VCaP (cell line): ENCODE results near the gene GRIK4.

Experiments used
- H3K27ac ChIP-seq: fragments of 450-650 bp; 2 replicates; pipeline ENCODE4 v1.5.1; 2017
- TF ChIP-seq, protein P1 (sequence below): fragments of 450-650 bp; conservative IDR thresholded peaks from 2 replicates; pipeline ENCODE4 v1.5.1; 2017; ENCODE audit warnings: mild to moderate bottlenecking, moderate library complexity

Gene GRIK4

DNA sequence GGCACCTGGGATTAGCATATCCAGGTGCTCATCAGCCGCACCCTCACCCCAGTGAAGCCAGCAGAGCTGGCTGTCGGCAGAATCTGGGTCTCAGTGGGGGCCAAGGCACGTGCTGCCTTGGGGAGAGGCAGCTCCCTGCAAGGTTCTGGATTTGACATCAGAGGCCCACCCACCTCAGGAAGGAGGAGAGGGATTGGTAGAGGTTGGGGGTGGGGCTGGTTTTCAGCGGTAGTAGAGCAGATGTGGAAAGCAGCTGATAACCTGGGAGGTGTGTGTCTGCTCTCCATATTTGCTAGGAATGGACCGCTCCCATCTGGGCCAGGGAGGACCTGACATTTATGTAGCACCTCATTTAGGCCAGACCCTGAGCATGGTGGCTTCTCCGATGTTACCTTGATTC is 147.5 kb downstream of the GRIK4 start:
- TF ChIP-seq, protein P1, sequence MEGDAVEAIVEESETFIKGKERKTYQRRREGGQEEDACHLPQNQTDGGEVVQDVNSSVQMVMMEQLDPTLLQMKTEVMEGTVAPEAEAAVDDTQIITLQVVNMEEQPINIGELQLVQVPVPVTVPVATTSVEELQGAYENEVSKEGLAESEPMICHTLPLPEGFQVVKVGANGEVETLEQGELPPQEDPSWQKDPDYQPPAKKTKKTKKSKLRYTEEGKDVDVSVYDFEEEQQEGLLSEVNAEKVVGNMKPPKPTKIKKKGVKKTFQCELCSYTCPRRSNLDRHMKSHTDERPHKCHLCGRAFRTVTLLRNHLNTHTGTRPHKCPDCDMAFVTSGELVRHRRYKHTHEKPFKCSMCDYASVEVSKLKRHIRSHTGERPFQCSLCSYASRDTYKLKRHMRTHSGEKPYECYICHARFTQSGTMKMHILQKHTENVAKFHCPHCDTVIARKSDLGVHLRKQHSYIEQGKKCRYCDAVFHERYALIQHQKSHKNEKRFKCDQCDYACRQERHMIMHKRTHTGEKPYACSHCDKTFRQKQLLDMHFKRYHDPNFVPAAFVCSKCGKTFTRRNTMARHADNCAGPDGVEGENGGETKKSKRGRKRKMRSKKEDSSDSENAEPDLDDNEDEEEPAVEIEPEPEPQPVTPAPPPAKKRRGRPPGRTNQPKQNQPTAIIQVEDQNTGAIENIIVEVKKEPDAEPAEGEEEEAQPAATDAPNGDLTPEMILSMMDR = no peak
- H3K27ac ChIP-seq = no peak overlapping the region

DNA sequence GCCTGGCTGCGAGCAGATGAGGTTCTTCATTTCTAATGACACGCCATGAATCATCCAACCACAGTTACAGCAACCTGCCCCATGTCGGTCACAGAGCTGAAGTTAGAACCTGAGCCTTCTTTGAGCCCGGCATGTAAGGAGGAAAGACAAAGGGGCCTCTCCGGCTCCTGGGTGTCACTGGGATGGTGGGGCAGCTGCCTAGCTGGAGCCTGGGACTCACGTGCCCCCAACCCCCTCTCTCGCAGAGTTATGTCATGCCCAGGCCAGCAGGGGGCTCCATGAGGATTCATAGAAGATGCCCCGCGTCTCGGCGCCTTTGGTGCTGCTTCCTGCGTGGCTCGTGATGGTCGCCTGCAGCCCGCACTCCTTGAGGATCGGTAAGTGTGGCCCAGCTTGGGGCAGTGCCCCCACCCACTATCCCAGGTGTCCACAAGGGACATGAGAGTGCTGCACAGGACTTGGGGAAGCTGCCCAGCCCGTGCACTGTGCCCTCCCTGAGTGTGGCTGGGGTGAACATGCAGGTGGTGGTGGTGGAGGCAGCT is 148.5 kb downstream of the GRIK4 start:
- TF ChIP-seq, protein P1 = peak; percentile 39

DNA sequence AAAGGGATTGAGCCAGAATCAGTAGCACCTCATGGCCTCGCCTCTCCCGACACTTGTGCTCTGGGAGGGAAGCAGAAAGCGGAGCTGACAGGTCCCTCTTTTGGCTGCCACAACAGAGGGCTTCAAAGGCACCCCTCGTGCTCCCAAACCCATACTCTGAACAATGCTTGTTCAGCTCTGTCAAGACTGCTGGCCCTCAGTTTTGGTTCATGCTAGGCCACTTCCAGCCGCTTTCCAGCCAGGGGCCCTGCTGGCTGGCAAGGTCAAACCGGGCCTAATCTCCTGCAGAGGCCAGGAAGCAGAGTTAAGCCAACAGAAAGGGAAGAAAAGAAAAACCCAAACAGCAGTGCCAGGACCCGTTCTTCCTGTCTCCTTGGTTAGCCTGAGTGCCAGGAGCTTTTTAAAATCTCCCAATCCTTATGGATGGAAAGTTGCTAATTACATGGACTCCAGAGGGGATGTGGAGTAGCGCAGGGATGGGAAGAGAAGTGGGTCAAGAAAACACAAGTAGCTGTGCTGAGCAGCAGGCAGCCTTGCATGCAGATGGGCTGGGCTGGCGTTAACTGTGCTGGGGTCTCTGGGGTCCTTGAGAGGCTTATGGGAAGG is 150.6 kb downstream of the GRIK4 start:
- peak overlapping the region; percentile 18 for H3K27ac ChIP-seq
- TF ChIP-seq, protein P1 = no peak

More for the DNA sequence above, 148.5 kb downstream of the GRIK4 start:
- H3K27ac ChIP-seq = no peak overlapping the region

DNA sequence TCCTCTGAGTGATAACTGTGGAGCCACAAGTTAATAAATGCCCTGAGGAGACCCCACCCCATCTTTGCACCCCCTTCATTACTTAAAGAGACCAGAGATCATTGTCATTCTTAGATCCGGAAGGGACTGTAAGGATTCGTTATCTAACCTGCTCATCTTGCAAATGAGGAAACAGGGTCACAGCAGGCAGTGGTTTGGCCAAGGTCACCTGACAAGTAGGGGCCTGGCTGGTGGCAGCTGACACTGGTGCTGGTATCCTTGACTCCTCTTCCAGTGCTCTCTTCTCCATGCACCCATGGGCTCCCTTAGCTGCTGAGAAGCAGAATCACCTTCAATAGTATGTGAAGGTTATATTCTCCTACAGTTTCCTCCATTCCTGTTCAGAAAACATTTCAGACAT is 151.6 kb downstream of the GRIK4 start:
- TF ChIP-seq, protein P1 = no peak
- no peak overlapping the region for H3K27ac ChIP-seq

DNA sequence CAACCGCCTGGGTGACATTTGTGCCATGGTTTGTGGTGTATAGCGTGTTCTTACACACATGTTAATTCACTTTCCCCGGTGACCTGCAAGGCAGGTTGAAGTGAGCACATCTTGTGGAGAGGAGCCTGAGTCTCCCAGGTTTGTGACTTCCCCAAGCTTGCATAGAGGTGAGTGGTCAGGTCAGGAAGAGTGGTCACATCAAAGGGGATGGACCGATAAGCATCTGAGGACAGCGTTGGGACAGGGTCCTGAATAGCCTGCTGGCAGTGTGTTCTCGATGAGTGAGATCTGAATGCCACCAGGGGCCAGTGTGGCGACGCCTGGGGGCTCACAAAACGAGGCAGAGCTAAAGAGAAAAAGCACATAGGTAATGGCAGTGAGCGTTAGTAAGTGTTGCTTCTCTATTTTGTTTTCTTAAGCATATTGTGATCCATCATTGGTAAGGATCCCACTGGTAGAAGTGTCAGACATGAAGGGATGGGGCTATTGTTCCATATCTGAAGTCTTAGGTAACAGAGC is 154.6 kb downstream of the GRIK4 start:
- no peak overlapping the region for H3K27ac ChIP-seq
- TF ChIP-seq, protein P1 = no peak

DNA sequence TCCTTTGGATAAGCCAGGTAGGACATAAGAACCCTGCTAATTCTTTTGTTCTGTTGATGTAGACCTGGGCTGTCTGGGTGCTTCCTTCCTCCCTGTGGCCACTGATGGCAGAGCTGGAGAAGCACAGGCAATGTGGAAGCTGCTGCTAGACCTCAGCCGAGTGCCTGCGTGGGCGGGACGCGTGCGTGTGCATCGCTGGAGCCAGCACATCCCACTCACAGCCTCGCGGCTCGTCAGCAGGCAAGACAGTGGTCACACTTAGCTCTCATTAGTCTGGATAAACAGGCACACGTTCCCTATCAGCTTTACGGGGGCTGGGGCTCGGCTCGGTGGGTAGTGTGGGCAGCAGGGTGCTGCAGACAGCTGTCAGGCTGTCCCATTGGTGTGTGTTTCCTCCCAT is 155.7 kb downstream of the GRIK4 start:
- no peak overlapping the region for H3K27ac ChIP-seq
- TF ChIP-seq, protein P1 = no peak

DNA sequence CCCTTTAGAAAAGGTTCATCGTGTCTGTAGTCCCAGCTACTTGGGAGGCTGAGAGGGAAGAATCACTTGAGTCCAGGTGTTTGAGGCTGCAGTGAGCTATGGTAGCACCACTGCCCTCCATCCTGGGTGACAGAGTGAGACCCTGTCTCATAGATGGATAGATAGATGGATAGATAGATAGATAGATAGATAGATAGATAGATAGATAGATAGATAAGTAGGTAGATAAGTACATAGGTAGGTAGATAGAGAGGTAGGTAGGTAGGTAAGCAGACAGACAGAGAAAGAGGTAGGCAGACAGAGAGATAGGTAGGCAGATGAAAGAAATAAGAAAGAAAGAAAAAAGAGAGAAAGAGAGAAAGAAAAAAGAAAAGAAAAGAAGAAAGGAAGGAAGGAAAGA is 156.4 kb downstream of the GRIK4 start:
- H3K27ac ChIP-seq = no peak overlapping the region
- TF ChIP-seq, protein P1 = no peak
